Gastrocnemius medialis (tissue), 4 donors: Measurements from ENCODE around the gene MAP3K4.

ENCODE experiments used
- CTCF ChIP-seq, 5 experiments: fragments of 450-650 bp in 3 of 5; fragments of 200-600 bp in 2 of 5; sonication (generic) in 2 of 5; IDR thresholded peaks in 4 of 5; conservative IDR thresholded peaks in 1 of 5; 1 replicate in 4 of 5; 2 replicates in 1 of 5; pipeline ENCODE4 v1.5.1; 2016 to 2019; ENCODE audit warnings: antibody characterized with exemption in 5 of 5, mild to moderate bottlenecking in 3 of 5, moderate library complexity in 3 of 5
- POLR2A ChIP-seq, 2 donors: fragments of 450-650 bp; IDR thresholded peaks; one replicate each; pipeline ENCODE4 v1.6.1; 2017; ENCODE audit warnings: antibody characterized with exemption in 2 of 2, mild to moderate bottlenecking in 2 of 2, moderate library complexity in 2 of 2

GRCh38 chr6:160998766-160999165 is 7.2 kb downstream of the MAP3K4 start:
- TF ChIP-seq POLR2A (IDR thresholded peaks at IDR 0.05), result no peak
- TF ChIP-seq CTCF (IDR thresholded peaks at IDR 0.05 in 4 of 5, conservative IDR thresholded peaks at IDR 0.05 in 1 of 5), result no peak
